Naive thymus-derived CD8-positive, alpha-beta T cell (primary cell): ENCODE measurements around the gene TSHZ2. TPM values are rescaled to one million over a fixed set of nuclear protein-coding genes. Genes with fewer than 3 reads are reported as not detected.

Source experiments
- ATAC-seq, 2 donors: fragments of 150-1000 bp; cut with Tn5 transposase in 1 of 2; sonication (Bioruptor Pico), chemical (Tn5 transposase) in 1 of 2; 1 replicate in 1 of 2; 2 replicates in 1 of 2; pipeline ENCODE4 v1.10.0; 2021; ENCODE audit warnings: mild to moderate bottlenecking in 2 of 2, moderate library complexity in 2 of 2
- POLR2A ChIA-PET: fragments of 350-600 bp; sonication (Branson Sonifier 250); formaldehyde crosslinking; loops from one replicate; lab custom pipeline; 2021; ENCODE audit warnings: antibody characterized with exemption; lab: Charles Lee
- DNase-seq, 10 donors: peaks; one replicate each; pipeline versions ENCODE4 v3.0.0 to v3.0.0-alpha.2; 2020 to 2022
- H3K27ac Mint-ChIP-seq, 10 donors: one replicate each; pipeline ENCODE4 v1.8.0; 2020 to 2022; ENCODE audit warnings: mild to moderate bottlenecking in 10 of 10, mixed read lengths in 10 of 10, moderate library complexity in 4 of 10, inconsistent platforms in 1 of 10
- H3K27me3 Mint-ChIP-seq, 5 donors: one replicate each; pipeline ENCODE4 v1.8.0; 2021 to 2022; ENCODE audit warnings: mixed read lengths in 5 of 5
- H3K36me3 Mint-ChIP-seq, 3 donors: one replicate each; pipeline ENCODE4 v1.8.0; 2020 to 2022; ENCODE audit warnings: mixed read lengths in 3 of 3, mild to moderate bottlenecking in 2 of 3, inconsistent platforms in 1 of 3
- H3K4me1 Mint-ChIP-seq, 4 donors: one replicate each; pipeline ENCODE4 v1.8.0; 2021 to 2022; ENCODE audit warnings: mixed read lengths in 4 of 4
- H3K4me3 Mint-ChIP-seq, 10 donors: one replicate each; pipeline ENCODE4 v1.8.0; 2020 to 2022; ENCODE audit warnings: mild to moderate bottlenecking in 10 of 10, mixed read lengths in 10 of 10, moderate library complexity in 6 of 10, inconsistent platforms in 1 of 10
- H3K9me3 Mint-ChIP-seq, 9 donors: one replicate each; pipeline ENCODE4 v1.8.0; 2020 to 2022; ENCODE audit warnings: mixed read lengths in 9 of 9, mild to moderate bottlenecking in 3 of 9, inconsistent platforms in 1 of 9, moderate library complexity in 1 of 9
- polyA plus RNA-seq, 3 donors: library from polyadenylated mRNA; unstranded; fragments of 300-500 nt; fragmentation: Illumina TruSeq; gene quantifications; one replicate each; pipeline ENCODE4 v1.2.3, GENCODE V29; 2021
- total RNA-seq, 8 experiments: library from RNA in 2 of 8; stranded (reverse) in 2 of 8; gene quantifications; one replicate each; pipeline ENCODE4 v1.2.3 and lab custom pipeline; 2021 to 2026

Gene TSHZ2
- total RNA-seq: 10 to 100 TPM in 1 of 2 experiments, 1 to 10 TPM in 1; 9.6 to 10.0 TPM
- under 1 TPM in 2 of 3 donors, not detected in 1; 0.42 to 0.63 TPM for polyA plus RNA-seq
- 0.64 to 23.1 (median 7.8) reads per million in 6 experiments for total RNA-seq (lab: John Stamatoyannopoulos, UW)

DNA sequence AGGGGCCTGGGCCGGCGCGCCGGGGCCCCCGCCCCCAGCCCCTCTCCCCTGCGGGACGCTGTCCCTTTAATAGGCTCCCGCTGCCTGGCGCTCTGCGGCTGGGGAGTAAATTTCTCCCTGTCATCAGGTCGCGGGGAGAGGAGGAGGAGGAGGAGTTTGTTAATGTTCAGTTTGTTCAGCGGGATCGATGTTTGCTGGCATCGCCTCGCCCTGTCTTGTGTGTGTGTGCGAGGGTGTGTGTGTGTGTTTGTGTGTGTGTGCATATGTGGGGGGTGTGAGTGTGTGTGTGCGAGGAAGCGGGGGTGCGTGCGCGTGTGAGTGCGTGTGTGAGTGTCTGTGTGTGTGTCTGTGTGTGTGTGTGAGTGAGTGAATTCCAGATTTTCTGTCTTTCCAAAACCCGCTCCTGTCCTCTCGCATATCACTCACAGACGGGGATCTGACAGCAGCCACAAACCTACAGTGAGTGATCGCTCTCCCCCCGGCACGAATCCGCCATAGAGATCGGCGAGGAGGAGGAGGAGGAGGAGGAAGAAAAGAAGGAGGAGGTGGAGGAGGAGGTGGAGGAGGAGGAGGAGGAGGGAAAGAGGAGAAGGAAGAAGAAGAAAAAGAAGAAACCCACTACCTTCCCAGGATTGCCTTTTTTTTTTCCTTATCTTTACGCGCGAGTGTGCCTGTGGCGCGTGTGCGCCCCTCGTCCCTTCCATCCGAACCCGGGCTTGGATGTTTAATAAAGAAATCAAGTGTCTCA, at the start of gene TSHZ2:
TSHZ2 (plus strand) TSS at position 169 of the 748 bp plus-strand sequence. CDS start 936 bp downstream, outside the sequence.
- Mint-ChIP-seq H3K27ac (peak within 1 kb of the TSS; percentile 27 to 98 (median 92)), H3K4me3 (peak within 1 kb of the TSS; percentile 88 to 99 (median 93)), H3K9me3 (no peaks in the 10 kb centered on the region), H3K4me1 (peaks cover 17 to 39% (median 26%) of the 10 kb centered on the region in 4 donors), H3K27me3 (peaks cover 9 to 44% (median 29%) of the 10 kb centered on the region in 5 donors), H3K36me3 (no peaks in the 10 kb centered on the region)
- POLR2A ChIA-PET: interaction anchor here (2.1 to 4.5 kb wide), 2 partner anchors 28 to 29 kb away, joined by 21 to 28 read pairs; no protein-coding TSS in a partner anchor
- ATAC-seq (peak; percentile 55 to 59), DNase-seq (peak in 6 of 10 donors; percentile 7 to 69 (median 28))

GRCh38 chr20:52922436-52922835, 49.7 kb upstream of the TSHZ2 start:
- H3K4me3 Mint-ChIP-seq: no peak overlapping the region
- peaks cover 0 to 2% (median 0%) of the 10 kb centered on the region in 9 donors for H3K9me3 Mint-ChIP-seq
- no peaks in the 10 kb centered on the region for H3K4me1 Mint-ChIP-seq
- no peak for DNase-seq
- peaks cover 8 to 25% (median 18%) of the 10 kb centered on the region in 5 donors for H3K27me3 Mint-ChIP-seq
- H3K36me3 Mint-ChIP-seq: peaks cover 0 to 3% (median 0%) of the 10 kb centered on the region in 3 donors
- ATAC-seq: no peak
- POLR2A ChIA-PET: interaction anchor here (0.7 kb wide), 1 partner anchor 22 kb away, joined by 11 read pairs; no protein-coding TSS in a partner anchor
- no peak overlapping the region for H3K27ac Mint-ChIP-seq

GRCh38 chr20:52923123-52923937, 48.8 kb upstream of the TSHZ2 start:
- ATAC-seq (no peak), DNase-seq (no peak)
- Mint-ChIP-seq H3K4me1 (no peaks in the 10 kb centered on the region), H3K4me3 (no peak overlapping the region), H3K27me3 (peaks cover 8 to 25% (median 18%) of the 10 kb centered on the region in 5 donors), H3K27ac (peak overlapping the region in 1 of 10 donors; percentile 43), H3K36me3 (peaks cover 0 to 3% (median 0%) of the 10 kb centered on the region in 3 donors), H3K9me3 (peaks cover 0 to 2% (median 0%) of the 10 kb centered on the region in 9 donors)
- POLR2A ChIA-PET: no interaction called here

DNA sequence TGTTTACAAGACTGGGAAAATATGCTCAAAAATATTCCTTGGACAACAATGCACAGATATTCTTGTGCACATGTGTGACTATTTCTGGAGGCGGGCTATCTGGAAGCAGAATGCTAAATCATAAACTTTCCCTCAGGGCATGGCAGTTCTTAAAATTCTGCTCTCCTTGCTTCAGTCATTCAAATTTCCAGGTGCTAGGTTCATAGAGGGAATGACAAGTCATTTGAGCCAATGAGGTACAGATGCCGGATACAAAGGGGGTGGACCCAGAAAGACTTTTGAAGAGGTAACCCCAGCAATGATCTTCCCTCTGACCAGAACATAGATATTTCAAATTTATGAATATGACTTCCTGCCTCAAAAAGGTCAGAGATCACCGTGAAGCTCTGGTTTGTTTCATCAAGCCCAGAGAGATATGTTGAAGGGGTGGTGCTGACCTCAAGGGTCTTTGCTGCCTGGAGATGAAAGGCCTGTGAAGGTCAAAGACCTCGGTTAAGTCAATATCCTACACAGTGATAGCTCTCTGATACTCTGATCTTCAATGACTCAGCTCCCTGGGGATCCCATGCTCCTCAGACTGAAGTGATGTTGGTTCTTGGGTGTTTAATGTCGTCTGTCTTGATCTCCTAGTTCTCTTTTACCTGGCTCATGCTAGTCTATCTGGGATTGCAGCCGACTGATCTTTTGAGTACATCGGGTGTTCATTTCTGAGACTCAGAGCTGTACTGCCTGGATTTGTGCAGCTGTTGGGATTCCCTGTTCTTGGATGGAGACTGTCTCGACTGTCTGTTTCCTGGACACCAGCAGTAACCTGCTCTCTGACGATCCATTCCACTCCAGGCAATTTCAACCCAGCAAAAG, 47.5 kb upstream of the TSHZ2 start:
- Mint-ChIP-seq H3K27me3 (peaks cover 10 to 28% (median 18%) of the 10 kb centered on the region in 5 donors), H3K4me3 (no peak overlapping the region), H3K9me3 (peaks cover 0 to 2% (median 0%) of the 10 kb centered on the region in 9 donors), H3K4me1 (no peaks in the 10 kb centered on the region), H3K27ac (no peak overlapping the region), H3K36me3 (peaks cover 0 to 3% (median 0%) of the 10 kb centered on the region in 3 donors)
- DNase-seq (no peak), ATAC-seq (no peak)
- POLR2A ChIA-PET: interaction anchor here (0.6 to 0.7 kb wide), 2 partner anchors 275 to 306 kb away, joined by 3 to 5 read pairs; no protein-coding TSS in a partner anchor

DNA sequence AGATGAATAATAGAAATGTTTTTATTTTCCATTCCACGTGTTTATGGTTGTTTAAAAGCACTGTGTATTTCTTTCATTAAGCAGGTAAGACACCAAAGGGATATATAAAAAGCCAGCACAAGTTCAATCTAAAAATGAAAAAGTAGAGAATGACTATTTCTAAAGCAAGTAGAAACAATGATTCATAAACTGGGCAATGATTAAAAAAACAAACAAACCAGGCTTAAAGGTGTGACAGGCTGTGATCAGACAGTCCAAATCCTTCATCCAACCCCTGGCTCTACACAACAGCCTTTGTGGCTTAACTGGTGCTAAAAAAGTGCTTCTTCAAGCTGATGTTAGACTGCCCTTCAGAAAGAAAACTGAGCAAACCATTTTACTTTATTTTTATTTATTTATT, 45.7 kb upstream of the TSHZ2 start:
- no peak overlapping the region for H3K4me3 Mint-ChIP-seq

DNA sequence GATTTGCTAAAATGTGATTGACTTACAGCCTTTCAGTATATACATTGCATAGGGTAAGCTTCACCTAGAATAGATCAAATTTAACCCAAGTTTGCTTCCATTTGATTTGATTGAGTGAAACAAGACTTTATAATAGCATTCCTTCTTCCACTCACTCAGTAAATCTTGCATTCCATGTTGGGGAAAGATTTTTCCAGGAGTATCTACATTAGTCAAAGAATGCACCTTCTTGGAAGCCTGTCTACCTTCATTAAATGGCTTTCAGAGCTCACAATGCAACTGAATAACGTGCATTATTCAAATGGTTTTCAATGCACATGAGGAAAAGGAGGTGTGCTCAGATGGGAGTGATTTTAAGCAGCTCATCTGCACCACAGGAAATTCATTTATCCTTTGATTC, 38.3 kb upstream of the TSHZ2 start:
- ATAC-seq: no peak
- H3K27ac Mint-ChIP-seq: no peak overlapping the region
- POLR2A ChIA-PET: no interaction called here

More for the DNA sequence above, 45.7 kb upstream of the TSHZ2 start:
- no peaks in the 10 kb centered on the region for H3K36me3 Mint-ChIP-seq
- ATAC-seq (no peak), DNase-seq (no peak)
- no peaks in the 10 kb centered on the region for H3K4me1 Mint-ChIP-seq
- peaks cover 0 to 2% (median 0%) of the 10 kb centered on the region in 9 donors for H3K9me3 Mint-ChIP-seq
- H3K27ac Mint-ChIP-seq: no peak overlapping the region
- peaks cover 10 to 22% (median 14%) of the 10 kb centered on the region in 5 donors for H3K27me3 Mint-ChIP-seq
- POLR2A ChIA-PET: no interaction called here

DNA sequence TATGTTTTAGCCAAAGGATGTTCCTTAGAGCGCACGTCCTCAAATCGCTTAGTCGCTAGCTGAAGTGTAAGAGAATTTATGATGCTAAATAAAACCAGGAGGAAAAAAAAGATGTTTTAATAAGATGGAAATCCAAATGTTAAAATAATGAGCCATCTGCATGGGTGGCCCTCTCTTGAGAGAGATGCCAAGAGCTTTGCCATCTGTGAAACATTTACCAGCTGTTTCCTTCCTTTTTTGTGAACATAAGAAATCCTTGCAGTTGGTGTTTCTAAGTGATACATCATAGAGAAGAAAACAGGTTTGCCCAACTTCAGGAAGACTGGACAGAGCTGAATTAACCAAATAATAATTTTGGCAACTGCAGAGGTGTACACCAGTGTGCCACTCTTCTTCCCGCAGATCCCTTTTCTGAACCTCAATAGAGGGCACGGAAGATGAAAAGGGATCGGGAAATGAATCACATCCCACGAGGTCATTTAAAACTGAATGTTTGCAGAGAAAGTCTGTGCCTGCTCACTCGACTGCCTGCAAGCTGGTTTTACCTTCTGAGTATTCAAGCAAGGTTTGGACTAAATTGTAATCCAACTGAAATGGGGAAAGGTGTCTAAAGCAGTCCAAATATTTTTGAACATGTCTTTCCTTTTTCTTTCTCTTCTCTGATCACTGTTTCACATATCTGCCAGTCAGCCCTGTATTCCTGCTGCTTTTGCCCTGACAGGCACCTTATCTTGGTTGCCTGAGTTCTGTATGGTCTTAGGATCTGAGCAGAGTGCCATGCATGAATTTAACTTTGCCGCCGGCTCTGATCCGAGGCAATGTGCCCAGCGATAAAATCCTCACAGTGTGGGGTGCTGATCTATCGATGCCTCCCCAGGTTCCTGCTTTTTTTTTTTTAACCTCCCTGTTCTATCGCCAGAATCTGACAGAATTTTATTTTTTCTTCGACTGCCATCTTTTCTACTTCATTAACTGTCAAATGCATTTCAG, 35.5 kb upstream of the TSHZ2 start:
- peak overlapping the region in 1 of 10 donors; percentile 4 for H3K27ac Mint-ChIP-seq
- DNase-seq (no peak), ATAC-seq (no peak)
- no peak overlapping the region for H3K4me3 Mint-ChIP-seq
- H3K36me3 Mint-ChIP-seq: no peaks in the 10 kb centered on the region
- no peaks in the 10 kb centered on the region for H3K9me3 Mint-ChIP-seq
- H3K4me1 Mint-ChIP-seq: peaks cover 0 to 2% (median 0%) of the 10 kb centered on the region in 4 donors
- peaks cover 0 to 2% (median 0%) of the 10 kb centered on the region in 5 donors for H3K27me3 Mint-ChIP-seq
- POLR2A ChIA-PET: no interaction called here

More for the DNA sequence above, 38.3 kb upstream of the TSHZ2 start:
- Mint-ChIP-seq H3K4me3 (no peak overlapping the region), H3K9me3 (peaks cover 0 to 2% (median 0%) of the 10 kb centered on the region in 9 donors), H3K36me3 (no peaks in the 10 kb centered on the region), H3K27me3 (peaks cover 0 to 4% (median 0%) of the 10 kb centered on the region in 5 donors), H3K4me1 (peaks cover 0 to 2% (median 0%) of the 10 kb centered on the region in 4 donors)
- no peak for DNase-seq

DNA sequence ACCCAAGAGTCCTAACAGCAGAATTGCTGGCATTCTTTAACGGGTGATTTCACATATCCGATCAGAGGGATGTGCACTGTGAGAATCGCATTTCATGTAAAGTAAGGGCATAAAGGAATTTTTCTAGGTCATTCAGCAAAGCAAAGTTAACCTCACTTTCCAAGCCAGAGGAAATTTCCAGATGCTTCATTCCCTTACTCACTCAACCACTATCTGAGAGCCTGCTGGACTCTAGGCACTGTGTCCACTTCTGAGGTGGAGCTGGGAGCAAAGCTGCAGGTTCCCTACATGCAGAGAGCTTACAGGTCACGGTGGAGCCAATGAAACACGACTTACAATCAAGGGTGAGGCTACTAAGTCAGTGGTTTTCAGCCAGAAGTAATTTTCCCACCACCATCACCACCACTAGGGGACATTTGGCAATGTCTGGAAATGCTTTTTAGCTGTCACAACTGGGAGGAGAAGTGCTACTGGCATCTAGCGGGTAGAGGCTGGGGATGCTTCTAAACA, 34.5 kb upstream of the TSHZ2 start:
- POLR2A ChIA-PET: no interaction called here
- H3K4me3 Mint-ChIP-seq: no peak overlapping the region
- ATAC-seq: no peak
- peaks cover 0 to 2% (median 0%) of the 10 kb centered on the region in 4 donors for H3K4me1 Mint-ChIP-seq
- no peaks in the 10 kb centered on the region for H3K36me3 Mint-ChIP-seq
- H3K27ac Mint-ChIP-seq: no peak overlapping the region
- no peaks in the 10 kb centered on the region for H3K9me3 Mint-ChIP-seq
- no peak for DNase-seq
- H3K27me3 Mint-ChIP-seq: peaks cover 0 to 2% (median 0%) of the 10 kb centered on the region in 5 donors

GRCh38 chr20:52939141-52939540, 33.0 kb upstream of the TSHZ2 start:
- POLR2A ChIA-PET: no interaction called here
- Mint-ChIP-seq H3K36me3 (no peaks in the 10 kb centered on the region), H3K4me1 (peaks cover 0 to 2% (median 0%) of the 10 kb centered on the region in 4 donors), H3K27ac (no peak overlapping the region), H3K9me3 (peaks cover 0 to 8% (median 0%) of the 10 kb centered on the region in 9 donors), H3K4me3 (no peak overlapping the region), H3K27me3 (peaks cover 0 to 11% (median 0%) of the 10 kb centered on the region in 5 donors)
- DNase-seq (no peak), ATAC-seq (no peak)

- H3K4me1 Mint-ChIP-seq: no peaks in the 10 kb centered on the region
- peaks cover 0 to 11% (median 0%) of the 10 kb centered on the region in 5 donors for H3K27me3 Mint-ChIP-seq
- H3K36me3 Mint-ChIP-seq: no peaks in the 10 kb centered on the region
- H3K27ac Mint-ChIP-seq: no peak overlapping the region
- no peak overlapping the region for H3K4me3 Mint-ChIP-seq
- DNase-seq: no peak
- no peak for ATAC-seq
- peaks cover 0 to 8% (median 0%) of the 10 kb centered on the region in 9 donors for H3K9me3 Mint-ChIP-seq
- POLR2A ChIA-PET: no interaction called here
Observed at GRCh38 chr20:52941808-52942207, 30.4 kb upstream of the TSHZ2 start.
